GM19463 (cell line): ENCODE results near the gene ZMPSTE24.
"Not testable (repeated sequence)": the region's sequence is repeated elsewhere in the genome, so short reads cannot be mapped to it uniquely, and the experiment has no call there.

Source experiments
- ATAC-seq: cut with Tn5 transposase; IDR thresholded peaks from one replicate; pipeline ENCODE4 v1.9.1; 2021; ENCODE audit warnings: mild to moderate bottlenecking, moderate library complexity; ENCODE audit not compliant: unreplicated experiment

ZMPSTE24 gene

DNA sequence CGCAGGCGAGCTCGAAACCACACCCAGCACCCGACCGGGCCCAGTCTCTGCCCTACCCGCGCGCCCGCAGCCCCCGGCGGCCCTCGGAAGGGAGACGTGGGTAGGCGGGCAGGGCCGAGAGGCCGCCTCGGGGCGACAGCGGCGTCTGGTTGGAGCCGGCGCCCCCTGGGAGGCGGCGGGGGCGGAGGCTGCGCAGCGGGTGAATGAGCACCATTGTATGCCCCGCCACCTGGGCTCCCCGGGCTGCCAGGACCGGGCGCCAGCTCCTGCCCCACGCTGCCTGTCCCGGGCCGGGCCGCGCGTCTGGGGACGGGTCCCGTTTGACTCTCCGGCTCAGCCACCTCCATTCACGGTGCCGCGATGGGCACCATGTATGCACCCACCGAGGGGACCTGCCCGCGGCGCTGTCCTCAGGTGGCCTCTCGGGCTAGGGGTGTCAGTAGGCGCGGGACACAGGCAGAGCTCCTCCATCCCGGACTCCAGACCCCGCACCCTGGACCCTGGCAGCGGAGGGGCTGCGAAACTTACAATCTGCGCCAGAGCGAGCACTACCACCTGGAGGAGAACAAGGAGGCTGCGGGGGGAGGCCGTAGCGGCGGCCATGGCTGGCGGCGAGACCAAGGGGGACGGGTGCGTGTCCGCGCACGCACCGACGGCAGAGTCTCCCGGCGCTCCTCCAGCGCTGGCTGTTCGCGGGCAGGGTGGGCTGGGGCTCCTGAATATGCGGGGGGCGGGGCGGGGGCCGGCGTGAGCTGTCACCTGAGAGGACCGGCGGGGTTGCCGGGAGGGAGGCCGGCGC is 58.8 kb downstream of the ZMPSTE24 start, which contains the start of gene COL9A2:
COL9A2 (minus strand) TSS at position 692 of the 799 bp plus-strand sequence; CDS start at position 603, 89 bp downstream.
- ATAC-seq: peak; percentile 40

DNA sequence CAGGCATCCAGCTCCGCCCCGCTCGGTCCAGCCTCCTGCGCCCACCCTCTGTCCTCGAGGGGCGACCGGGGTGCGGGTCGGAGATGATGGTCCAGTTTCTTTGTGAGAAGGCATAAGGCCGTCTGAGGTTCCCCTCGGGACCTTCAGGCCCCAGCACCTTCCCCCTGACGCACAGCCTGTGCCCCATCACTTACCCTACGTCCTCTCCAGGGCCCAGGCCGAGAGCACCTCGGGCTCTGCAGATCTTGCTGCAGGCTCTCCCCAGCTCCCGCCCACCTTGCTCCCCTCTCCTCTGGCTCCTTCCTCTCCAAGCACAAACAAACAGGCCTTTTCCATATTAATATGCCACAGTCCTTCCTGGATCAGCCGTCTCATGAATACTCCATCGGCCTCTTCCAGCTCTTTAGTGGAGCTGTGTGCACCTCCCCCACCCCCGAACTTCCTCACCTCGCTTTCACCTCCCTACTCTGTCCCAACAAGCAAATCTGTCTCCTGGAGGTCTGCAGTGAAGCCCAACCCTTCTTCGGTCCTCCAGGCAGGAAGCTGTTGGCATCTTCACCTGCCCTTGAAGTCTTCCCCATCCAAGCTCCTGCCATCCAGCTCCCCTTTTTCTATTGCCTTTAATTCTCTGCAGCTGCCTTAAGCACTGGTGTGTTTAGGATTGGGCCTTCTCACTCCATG is 59.5 kb downstream of the ZMPSTE24 start:
- ATAC-seq: no peak

- no peak for ATAC-seq
Measured at GRCh38 chr1:40318476-40318875, 60.4 kb downstream of the ZMPSTE24 start.

- ATAC-seq: no peak
Measured at GRCh38 chr1:40318970-40319621, 61.1 kb downstream of the ZMPSTE24 start.

DNA sequence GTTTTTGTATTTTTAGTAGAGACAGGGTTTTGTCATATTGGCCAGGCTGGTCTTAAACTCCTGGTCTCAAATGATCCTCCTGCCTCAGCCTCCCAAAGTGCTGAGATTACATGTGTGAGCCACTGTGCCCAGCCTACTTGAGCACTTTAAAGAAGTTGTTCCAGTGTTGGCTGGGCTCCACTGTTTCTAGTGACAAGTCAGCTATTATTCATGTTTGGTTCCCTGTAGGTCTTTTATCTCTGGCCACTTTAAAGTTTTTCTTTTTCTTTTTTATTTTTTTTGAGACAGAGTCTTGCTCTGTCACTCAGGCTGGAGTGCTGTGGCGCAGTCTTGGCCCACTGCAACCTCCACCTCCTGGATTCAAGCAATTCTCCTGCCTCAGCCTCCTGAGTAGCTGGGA is 73.4 kb downstream of the ZMPSTE24 start:
- ATAC-seq: not testable (repeated sequence)

DNA sequence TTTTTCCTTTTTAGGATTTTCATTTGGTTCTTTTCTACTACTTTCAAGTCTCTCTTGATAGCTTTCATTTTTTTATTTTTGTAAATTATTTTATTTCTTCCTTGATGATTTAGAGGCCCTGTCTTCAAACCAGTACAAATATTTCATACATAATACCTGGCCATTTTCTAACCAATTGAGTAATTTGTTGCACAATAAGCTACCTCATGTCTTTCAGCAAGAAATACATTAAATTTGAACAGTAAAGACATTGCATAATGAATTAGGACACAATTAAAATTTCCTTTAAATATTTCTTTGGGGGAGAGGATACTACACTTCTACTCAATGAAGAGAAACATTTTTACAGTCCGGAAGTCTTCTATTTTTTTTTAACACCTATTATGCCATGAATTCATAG is 74.7 kb downstream of the ZMPSTE24 start:
- no peak for ATAC-seq

GRCh38 chr1:40337443-40337842 is 79.4 kb downstream of the ZMPSTE24 start:
- ATAC-seq: no peak

DNA sequence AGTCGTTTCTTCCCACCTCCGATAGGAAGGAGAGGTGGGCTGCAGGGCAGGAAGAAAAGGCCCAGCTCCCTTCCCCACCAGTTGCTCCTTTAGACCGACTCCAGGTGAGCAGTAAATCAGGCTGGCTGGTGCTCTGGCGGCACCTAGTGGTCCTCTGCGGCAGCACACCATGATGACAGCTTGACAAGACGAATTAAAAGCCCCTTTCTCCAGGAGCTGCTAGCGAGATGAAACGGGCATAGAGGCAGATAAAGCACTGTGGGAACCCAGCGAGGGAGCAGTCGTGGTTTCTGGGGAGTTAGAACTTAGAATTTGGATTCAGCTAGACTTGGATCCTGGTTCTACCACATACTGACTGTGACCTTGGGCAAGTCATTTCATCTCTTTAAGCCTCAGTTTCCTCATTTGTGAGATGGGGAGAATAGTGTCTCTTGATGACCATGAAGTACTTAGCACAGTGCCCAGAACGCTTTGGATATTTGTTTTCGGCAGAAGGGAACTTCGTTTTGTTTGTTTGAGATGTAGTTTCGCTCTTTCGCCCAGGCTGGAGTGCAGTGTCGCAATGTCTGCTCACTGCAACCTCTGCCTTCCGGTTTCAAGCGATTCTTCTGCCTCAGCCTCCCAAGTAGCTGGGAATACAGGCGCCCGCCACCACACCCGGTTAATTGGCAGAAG is 80.8 kb downstream of the ZMPSTE24 start:
- no peak for ATAC-seq

DNA sequence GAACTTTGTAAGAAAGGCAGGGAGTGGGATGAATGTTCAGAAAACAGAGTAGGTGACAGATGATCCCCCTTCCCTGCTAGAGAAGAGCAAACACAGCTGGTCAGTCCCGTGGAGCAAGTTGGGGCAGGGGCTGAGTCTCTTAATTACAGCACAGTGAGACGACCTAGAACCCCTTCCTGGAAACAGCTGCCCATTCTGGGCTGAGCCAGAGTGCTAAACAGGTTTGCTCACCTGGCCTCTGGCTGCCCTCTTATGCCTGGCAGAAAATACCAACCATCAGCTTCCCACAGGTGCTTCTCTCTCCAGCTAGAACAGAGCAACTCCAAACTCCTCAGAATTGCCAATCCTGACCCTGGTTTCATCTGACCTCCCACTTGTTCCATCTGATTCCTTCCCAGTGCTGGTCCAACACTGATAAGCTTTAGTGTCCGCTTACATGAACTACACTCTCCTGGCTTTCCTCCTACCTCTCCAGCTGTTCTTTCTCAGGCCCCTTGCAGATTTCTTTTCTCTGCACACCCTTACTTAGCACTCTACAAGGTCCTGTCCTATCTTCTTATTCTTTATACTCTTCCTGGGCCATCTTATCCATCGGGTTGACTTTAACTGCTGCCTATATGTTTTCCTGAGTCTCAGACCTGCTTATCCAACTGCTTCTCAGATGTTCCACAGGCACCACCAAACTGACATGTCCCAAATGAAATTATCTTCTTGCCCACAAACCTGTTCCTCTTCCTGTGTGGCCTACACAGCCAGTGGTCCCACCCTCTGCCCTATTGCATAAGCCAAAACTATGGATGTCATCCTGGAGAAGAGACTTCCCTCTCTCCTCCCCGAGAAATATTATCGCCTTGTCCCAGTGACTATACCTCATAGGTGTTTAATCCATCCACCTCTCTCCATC is 81.6 kb downstream of the ZMPSTE24 start:
- no peak for ATAC-seq

- ATAC-seq: no peak
Measured at GRCh38 chr1:40341491-40342380, 83.7 kb downstream of the ZMPSTE24 start.

GRCh38 chr1:40342381-40342717 is 84.3 kb downstream of the ZMPSTE24 start:
- not testable (repeated sequence) for ATAC-seq
